Uterus (tissue), 2 donors: Measurements from ENCODE around the gene ALG14.

Source experiments
- POLR2A ChIP-seq, 2 donors: fragments of 450-650 bp; IDR thresholded peaks; one replicate each; pipeline ENCODE4 v1.6.1; 2016; ENCODE audit warnings: antibody characterized with exemption in 2 of 2, mild to moderate bottlenecking in 1 of 2, moderate library complexity in 1 of 2
- TF ChIP-seq, protein P1 (sequence below), 4 experiments: fragments of 200-600 bp in 2 of 4; fragments of 450-650 bp in 2 of 4; sonication (generic) in 2 of 4; IDR thresholded peaks; one replicate each; pipeline ENCODE4 v1.5.1; 2016 to 2019; ENCODE audit warnings: antibody characterized with exemption in 4 of 4, mild to moderate bottlenecking in 2 of 4, moderate library complexity in 1 of 4

DNA sequence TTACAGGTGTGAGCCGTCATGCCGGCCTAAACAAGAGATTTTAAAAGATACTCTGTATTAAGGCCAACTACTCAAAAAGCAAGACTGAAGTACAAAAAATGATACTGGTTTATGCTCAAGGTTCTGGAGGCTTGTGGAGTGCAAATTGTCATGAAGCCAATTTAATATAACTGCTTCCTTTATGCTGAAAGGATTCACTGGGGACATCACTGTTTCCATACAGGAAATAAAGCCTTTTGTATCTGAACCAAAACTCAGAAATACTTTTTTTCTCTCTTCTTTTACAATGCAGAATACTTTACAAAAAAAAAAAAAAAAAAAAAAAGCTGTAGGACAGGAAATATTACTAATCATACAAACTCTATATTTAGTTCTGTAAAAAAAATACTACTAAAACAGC, 90.4 kb downstream of the ALG14 start:
- TF ChIP-seq, protein P1, sequence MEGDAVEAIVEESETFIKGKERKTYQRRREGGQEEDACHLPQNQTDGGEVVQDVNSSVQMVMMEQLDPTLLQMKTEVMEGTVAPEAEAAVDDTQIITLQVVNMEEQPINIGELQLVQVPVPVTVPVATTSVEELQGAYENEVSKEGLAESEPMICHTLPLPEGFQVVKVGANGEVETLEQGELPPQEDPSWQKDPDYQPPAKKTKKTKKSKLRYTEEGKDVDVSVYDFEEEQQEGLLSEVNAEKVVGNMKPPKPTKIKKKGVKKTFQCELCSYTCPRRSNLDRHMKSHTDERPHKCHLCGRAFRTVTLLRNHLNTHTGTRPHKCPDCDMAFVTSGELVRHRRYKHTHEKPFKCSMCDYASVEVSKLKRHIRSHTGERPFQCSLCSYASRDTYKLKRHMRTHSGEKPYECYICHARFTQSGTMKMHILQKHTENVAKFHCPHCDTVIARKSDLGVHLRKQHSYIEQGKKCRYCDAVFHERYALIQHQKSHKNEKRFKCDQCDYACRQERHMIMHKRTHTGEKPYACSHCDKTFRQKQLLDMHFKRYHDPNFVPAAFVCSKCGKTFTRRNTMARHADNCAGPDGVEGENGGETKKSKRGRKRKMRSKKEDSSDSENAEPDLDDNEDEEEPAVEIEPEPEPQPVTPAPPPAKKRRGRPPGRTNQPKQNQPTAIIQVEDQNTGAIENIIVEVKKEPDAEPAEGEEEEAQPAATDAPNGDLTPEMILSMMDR (IDR thresholded peaks at IDR 0.05), result no peak
- TF ChIP-seq POLR2A (IDR thresholded peaks at IDR 0.05), result no peak
